Breast epithelium (tissue), 3 donors: ENCODE measurements around the gene ATG14.

ENCODE experiments used
- CTCF ChIP-seq, 3 donors: fragments of 450-650 bp; IDR thresholded peaks; one replicate each; pipeline ENCODE4 v1.5.1; 2016 to 2017; ENCODE audit warnings: antibody characterized with exemption in 3 of 3, mild to moderate bottlenecking in 3 of 3, moderate library complexity in 3 of 3
- POLR2A ChIP-seq: fragments of 450-650 bp; IDR thresholded peaks from one replicate; pipeline ENCODE4 v1.6.1; 2016; ENCODE audit warnings: antibody characterized with exemption, mild to moderate bottlenecking, moderate library complexity
- POLR2AphosphoS5 ChIP-seq, 3 donors: sonication (generic); formaldehyde crosslinking; IDR thresholded peaks; one replicate each; pipeline ENCODE4 v1.6.1; 2017; ENCODE audit warnings: antibody characterized with exemption in 3 of 3

- TF ChIP-seq CTCF (IDR thresholded peaks at IDR 0.05) (no peak), POLR2A (no peak), POLR2AphosphoS5 (IDR thresholded peaks at IDR 0.05) (no peak)
Measured at GRCh38 chr14:55387121-55387520, 24.5 kb downstream of the ATG14 start.
